CD4-positive, alpha-beta T cell treated with Interleukin-21 for 1 hour (primary cell): ENCODE measurements around the gene MRC2.
"Not testable (repeated sequence)": the region's sequence is repeated elsewhere in the genome, so short reads cannot be mapped to it uniquely, and the experiment has no call there.

ENCODE experiments used
- DNase-seq: peaks from one replicate; pipeline ENCODE4 v3.0.0-alpha.2; 2020

MRC2 gene

DNA sequence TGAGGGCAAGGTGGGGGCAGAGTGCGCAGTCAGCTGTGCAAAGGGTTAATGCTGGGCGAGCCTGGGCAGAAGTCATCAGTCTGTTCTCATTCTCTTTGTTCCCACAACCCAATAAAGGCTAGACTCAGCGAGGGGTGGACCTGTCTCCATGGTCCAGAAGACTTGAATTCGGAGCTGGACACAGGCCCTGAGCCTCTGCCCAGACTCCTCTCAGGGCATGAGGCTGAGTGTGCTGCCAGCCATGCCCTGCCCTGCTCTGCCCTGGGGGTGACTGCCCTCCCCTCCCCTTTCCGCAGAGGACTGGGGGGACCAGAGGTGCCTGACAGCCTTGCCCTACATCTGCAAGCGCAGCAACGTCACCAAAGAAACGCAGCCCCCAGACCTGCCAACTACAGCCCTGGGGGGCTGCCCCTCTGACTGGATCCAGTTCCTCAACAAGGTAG lies 54.5 kb downstream of the MRC2 start:
- no peak for DNase-seq

DNA sequence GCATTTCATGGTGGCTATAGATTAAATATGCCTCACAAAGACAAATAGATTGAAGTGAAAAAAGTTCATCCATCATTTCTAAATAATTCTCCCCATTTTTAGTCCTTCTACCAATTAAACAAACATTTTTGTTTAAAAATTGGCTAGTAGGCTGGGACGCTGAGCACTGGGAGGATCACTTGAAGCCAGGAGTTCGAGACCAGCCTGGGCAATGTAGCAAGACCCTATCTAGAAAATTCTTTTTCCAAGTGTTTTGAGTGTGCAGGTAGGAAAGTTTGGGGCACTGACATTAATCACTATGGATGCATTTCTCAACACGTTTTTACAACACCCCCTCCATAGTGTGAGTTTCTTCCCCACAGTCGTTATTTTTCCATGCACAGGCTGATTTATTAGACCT lies 56.7 kb downstream of the MRC2 start:
- no peak for DNase-seq

DNA sequence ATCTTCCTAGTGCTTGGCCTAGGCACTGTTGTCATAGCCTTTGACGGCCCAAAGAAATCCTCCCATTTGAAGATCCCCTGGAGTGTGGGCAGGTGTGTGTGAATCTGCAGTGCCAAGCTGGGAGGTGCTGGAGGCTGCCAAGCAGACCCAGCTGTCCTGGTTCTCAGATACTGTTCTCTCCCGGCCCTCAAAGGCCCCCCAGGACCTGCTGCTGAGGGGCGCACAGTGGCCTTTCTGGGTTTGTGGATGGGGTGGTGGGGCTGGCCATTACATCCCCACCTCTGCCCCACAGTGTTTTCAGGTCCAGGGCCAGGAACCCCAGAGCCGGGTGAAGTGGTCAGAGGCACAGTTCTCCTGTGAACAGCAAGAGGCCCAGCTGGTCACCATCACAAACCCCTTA lies 60.5 kb downstream of the MRC2 start:
- DNase-seq, result no peak

DNA sequence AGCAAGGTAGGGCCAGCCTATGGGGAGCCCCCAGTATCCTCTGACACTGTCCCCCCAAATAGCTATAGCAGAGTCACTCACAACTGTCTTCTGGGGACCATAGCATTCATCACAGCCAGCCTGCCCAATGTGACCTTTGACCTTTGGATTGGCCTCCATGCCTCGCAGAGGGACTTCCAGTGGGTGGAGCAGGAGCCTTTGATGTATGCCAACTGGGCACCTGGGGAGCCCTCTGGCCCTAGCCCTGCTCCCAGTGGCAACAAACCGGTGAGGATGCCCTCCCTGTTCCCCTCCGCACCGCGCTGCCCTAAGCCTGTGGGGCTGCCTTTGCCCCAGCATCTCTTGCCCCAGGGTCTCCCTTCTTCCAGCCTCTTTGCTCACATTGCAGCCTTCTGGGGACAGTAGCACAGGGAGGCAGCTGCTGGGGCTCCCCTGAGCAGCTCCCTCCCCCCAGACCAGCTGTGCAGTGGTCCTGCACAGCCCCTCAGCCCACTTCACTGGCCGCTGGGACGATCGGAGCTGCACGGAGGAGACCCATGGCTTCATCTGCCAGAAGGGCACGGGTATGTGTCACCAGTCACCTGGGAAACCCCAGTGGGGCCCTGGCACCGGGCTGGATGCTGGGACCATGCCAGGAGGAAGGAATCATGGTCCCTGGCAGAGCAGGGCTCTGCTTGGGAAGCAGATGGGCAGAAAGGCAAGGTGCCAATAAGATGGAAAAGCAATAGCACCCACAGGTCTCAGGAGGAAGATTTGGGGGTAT lies 61.1 kb downstream of the MRC2 start:
- DNase-seq, result no peak

DNA sequence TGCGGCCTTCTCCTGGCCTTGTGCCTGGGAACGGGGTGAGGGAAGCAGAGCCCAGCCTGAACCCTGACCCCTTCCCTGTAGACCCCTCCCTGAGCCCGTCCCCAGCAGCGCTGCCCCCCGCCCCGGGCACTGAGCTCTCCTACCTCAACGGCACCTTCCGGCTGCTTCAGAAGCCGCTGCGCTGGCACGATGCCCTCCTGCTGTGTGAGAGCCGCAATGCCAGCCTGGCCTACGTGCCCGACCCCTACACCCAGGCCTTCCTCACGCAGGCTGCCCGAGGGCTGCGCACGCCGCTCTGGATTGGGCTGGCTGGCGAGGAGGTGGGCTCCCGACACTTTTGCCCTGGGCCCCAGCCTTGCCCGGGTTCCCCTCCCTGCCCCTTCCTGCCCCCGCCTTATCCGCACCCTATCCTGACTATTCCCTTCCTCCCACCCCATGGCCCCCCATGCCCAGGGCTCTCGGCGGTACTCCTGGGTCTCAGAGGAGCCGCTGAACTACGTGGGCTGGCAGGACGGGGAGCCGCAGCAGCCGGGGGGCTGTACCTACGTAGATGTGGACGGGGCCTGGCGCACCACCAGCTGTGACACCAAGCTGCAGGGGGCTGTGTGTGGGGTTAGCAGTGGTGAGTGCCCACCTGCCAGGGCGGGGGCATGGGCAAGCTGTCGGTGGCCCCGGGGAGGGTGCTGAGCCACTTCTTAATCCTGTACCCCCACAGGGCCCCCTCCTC lies 62.1 kb downstream of the MRC2 start:
- DNase-seq, result no peak

DNA sequence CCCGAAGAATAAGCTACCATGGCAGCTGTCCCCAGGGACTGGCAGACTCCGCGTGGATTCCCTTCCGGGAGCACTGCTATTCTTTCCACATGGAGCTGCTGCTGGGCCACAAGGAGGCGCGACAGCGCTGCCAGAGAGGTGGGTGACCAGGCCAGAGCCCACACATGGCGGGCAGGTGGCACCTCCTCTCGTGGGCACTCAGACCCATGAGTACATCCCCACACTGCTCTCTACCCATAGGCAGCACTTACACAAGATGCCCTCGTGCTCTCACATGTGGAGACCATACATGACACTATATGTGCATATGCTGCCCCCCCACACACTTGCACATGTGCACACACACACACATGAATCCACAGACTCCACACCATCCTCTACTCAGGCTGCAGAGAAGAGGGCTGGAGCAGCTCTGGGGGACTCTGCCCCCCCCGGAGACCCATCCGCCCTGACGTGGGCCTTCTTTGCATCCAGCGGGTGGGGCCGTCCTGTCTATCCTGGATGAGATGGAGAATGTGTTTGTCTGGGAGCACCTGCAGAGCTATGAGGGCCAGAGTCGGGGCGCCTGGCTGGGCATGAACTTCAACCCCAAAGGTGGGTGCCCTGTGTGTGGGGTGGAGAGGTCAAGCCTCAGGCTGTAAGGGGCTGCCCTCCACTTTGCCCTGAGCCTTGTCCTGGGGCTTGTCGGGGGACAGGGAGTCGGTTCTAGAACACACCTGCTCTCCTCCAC lies 62.9 kb downstream of the MRC2 start:
- DNase-seq, result no peak

DNA sequence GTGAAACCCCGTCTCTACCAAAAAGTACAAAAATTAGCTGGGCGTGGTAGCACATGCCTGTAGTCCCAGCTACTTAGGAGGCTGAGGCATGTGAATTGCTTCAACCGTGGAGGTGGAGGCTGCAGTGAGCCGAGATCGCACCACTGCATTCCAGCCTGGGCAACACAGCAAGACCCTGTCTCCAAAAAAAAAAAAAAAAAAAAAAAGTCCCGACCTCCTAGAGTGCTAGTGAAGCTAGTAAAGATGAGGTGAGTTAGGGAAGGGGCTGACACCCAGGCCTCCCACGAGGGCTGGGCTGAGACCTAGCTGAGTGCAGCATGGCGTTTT lies 64.1 kb downstream of the MRC2 start:
- not testable (repeated sequence) for DNase-seq

DNA sequence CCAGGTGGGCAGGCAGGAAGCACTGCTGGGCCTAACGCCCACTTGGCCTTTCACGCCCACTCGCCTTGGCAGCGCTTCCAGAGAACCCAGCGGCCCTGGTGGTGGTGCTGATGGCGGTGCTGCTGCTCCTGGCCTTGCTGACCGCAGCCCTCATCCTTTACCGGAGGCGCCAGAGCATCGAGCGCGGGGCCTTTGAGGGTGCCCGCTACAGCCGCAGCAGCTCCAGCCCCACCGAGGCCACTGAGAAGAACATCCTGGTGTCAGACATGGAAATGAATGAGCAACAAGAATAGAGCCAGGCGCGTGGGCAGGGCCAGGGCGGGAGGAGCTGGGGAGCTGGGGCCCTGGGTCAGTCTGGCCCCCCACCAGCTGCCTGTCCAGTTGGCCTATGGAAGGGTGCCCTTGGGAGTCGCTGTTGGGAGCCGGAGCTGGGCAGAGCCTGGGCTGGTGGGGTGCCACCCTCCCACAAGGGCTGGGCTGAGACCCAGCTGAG lies 64.7 kb downstream of the MRC2 start:
- no peak for DNase-seq

DNA sequence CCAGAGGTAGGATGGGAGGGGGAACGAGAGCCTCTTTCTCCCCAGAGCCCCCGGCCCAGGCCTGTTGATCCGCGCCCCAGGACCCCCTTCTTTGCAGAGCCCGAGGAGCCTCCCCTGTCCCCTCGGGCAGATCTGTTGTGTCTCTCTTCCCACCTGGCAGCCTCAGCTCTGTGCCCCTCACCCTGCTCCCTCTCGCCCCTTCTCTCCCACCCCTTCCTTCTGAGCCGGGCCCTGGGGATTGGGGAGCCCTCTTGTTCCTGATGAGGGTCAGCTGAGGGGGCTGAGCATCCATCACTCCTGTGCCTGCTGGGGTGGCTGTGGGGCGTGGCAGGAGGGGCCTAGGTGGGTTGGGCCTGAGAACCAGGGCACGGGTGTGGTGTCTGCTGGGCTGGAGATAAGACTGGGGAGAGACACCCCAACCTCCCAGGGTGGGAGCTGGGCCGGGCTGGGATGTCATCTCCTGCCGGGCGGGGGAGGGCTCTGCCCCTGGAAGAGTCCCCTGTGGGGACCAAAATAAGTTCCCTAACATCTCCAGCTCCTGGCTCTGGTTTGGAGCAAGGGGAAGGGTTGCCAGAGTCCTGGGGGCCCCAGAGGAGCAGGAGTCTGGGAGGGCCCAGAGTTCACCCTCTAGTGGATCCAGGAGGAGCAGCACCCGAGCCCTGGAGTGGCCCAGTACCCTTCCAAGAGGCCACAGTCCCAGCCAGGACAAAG lies 65.4 kb downstream of the MRC2 start:
- DNase-seq, result no peak

DNA sequence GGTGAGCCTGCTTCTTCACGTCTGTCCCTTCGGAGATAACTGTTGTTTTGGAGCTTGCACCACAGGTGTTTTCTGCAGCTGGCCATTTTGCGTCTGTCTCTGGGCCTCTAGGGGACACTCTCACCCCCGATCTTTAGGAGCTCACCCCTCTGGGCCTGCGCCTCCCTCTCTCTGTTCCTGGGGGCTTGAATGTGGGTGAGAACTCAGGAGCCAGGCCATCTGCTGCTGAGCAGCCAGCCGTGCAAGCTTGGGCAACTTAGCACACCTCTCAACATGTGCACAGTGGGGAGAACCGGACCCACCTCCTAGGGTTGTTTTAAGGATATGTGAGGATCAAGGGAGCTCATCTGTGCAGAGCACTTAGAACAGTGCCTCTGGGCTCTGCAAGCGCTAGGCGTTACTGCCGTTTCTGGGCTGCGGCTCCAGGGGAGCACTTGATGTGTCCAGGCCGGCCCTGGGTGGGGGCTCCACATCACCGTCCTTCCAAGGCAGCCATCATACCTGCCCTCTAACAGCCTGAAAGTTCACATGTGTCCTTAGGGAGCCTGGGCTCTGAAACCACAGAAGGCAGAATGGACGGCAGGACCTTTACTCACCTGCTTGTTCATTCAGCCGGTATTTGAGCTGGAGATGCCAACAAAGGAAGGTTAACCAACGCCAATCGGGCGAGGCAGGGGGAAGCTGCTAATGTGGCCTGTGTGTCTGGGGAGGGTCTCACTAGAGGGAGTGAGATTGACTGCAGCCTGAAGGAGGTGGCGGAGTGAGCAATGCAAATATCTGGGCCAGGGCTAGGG lies 66.3 kb downstream of the MRC2 start:
- DNase-seq, result no peak

DNA sequence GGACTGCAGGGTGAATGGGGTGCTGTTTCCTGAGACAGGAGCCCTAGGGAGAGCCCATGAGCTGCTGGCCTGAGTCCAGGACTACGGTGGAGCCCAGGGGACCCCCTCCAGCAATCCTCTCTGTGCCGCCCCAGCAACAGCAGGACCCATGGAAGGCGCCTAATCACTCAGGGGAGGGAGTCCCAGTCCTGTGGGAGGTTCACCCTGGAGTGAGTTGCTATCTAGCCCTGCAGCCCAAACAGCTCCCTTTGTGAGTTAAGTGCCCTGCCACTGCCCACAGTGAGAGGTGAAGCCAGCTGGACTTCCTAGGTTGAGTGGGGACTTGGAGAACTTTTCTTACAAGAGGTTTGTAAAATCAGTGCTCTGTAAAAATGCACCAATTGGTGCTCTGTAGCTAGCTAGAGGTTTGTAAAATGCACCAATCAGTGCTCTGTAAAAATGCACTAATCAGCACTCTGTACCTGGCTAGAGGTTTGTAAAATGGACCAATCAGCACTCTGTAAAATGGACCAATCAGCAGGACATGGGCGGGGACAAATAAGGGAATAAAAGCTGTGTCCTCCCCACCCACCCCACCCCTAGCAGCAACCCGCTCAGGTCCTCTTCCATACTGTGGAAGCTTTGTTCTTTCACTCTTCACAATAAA lies 67.7 kb downstream of the MRC2 start:
- DNase-seq, result not testable (repeated sequence)

DNA sequence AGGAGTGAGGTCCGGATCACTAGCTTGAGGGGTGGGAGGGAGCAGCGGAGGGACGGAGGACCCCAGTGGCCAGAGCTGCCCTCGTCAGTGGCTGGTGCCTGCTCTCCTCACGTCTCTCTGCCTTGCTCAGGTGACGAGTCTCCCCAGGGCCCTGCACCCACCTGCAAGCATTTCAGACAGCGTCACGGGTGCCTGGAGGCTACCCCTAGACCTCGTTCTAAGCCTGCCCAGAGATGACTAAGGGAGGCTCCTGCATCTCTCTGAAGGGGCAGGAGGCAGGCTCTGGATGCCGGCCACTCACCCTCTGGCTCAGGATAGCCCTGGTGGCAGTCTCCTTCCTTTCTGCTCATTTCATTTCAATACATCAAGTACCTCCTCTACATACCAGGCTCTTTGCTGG lies 68.8 kb downstream of the MRC2 start:
- DNase-seq, result no peak

DNA sequence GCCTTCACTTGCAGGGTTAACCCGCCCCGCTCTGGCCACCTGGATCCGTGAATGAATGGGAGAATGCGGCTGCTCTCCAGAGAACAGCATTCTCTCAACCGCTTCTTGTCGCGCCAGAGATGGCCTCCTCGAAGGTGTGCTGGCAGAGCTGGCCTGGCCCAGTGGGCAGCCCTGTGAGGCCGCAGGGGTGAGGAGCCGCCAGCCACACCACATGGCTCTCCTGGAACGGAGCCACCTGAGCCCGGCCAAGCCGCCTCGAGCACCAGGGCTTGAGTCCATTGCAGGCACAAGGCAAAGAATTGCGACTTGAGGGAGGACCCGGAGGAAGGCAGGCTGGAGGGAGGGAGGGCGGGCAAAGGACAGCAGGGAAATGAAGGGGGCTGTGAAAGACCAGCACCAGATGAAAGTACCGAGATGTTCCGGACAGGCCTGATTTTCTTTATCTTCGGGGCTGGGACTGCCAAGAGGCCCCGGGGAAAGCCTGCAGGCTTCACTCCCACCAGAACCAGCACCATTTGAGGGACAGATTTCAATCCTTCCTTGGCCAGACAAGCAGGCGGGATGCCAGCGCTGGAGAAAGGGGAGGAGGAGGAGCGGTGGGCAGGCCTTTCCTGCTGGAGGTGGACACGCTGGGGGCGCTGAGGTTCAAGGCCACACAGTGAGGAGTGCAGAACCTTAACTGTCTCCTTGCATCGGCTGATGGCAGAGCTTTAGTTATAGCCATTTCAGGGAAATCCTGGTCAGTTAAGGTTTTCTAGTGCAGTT lies 69.4 kb downstream of the MRC2 start:
- DNase-seq, result no peak

DNA sequence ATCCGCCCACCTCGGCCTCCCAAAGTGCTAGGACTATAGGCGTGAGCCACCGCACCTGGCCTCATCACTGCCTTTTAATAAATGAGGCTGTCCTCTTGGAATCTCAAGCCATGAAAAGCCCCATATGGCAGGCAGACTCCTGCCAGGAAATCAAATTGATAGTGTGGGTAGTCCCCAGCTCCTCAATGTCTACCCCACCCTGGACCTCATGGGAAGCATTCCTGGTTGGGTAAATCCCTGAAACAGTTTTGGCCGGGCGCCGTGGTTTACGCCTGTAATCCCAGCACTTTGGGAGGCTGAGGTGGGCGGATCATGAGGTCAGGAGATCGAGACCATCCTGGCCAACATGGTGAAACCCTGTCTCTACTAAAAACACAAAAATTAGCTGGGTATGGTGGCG lies 71.0 kb downstream of the MRC2 start:
- not testable (repeated sequence) for DNase-seq

DNA sequence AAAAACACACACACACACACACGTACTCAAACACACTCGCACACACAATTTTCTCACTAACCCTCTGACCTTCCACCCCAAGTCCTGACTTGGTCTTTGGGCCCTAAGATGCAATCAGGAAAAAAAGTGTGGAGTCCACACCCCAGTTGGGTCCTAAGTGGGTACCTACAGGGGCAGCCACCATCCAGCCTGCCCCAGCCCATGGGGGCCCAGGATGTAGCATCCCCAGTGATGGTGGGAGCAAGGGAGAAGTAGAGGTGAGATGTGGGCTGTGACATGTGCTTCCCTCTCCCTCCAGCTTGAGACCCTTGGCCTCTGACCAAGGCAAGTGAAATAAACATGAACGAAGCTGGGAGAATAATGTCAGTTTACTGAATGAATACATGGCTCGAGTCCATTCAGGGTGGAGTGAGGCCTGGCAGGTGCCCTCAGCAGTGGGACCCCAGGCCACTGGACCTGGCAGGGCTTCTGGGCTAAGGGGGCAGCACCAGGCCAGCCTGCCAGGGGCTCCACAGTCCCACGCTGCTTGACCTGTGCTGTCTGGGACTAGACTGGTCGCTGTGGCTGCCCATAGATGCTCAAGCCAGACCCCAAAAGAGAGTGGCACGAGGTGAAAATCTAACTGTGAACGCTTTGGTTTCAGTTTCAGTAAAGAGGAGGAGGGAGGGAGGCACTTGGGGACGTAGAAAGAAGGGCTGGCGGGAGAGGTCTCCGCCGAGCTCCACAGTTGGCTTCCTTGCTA lies 73.7 kb downstream of the MRC2 start:
- no peak for DNase-seq

DNA sequence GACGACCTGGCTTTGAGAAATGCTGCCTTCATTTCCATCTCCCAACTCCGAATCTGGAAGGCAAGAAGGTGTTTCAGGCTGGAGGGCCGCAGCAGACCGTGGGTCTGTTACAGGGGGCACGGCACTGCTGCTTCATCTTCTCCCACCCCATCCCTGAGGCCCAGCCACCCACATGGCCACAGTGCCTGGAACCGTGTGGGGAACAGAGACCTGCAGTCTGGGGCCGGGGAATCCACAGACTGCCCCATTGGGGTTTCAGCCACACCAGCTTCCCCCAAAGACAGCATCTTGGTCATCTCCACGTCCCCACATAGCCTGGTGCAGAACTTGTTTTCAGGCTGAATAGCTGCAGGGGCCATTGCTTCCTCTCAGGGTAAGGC lies 74.2 kb downstream of the MRC2 start:
- no peak for DNase-seq

DNA sequence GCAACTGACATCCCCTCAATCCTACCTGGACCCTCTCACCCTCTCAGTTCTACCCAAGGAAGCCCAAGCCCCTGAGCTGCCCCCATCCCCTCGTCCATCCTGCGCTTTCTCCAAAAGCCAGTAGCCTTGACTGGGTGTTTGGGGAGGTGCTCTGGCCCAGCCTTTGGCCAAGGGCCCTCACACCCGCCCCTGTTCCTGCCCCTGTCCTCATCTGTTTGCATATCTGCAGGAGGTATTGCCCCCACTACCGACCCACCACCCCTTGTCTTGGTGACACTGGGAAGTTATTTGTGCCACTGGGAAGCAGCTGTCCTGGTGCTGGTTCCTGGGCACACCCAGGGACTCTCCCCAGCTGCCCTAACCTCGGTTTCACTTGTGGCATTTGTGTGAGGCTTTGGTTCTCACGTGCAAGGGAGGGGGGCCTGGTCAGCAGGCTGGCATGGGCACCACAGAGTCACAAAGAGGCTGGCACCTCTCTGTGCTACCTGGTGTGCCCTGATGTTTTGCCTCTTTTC lies 75.3 kb downstream of the MRC2 start:
- DNase-seq, result no peak

DNA sequence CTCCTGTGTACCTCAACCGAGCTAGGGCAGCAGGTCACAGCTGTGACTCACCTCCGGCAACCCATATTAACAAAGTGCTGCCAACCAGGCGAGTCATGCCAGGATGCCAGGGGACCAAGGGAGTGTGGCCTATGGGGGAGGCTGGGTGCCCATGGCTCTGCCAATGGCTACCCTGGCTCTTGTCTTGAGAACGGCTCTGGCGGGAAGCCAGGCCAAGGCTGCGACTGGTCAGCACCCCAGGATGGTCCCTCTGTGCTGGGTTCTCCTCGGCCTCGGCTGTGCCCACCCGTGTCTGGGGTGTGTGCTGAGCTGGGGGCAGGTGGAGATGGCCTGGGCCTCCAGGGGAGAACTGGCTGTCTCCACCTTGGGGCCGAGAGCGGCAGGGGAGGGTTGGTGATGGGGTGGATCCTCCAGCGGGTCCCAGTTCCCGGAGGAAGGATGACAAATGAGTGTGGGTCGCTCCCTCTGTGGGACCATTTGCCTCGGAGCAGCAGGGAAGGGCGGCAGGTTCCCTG lies 75.8 kb downstream of the MRC2 start:
- DNase-seq, result no peak

DNA sequence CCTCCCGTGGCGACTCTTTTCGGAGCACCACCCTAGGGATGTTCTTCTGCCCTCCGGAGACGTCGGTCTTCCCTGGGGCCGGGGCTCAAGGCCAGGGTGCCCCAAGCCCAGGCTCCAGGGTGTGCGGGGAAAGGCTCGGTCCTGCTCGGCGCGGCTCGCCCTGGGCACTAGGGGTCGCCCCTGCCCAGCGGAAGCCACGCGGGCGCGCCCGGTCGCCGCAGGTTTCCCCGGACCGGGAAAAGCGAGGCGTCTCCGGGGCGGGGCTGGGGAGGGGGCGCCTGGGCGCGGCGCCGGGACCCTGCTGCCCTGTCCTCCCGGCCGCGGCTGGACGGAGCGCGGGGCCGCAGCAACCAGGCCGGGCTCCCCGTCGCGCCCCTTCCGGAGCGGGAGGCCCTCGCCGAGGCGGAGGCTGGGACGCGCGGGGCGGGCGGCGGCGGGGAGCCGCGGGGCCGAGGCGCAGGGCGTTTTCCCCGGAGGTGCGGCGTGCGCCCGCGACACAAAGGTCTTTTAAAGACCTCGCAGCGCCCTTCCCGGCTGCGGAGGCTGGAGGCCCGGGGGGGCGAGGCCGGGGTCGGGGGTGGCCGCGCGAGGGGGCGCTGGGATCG lies 76.4 kb downstream of the MRC2 start:
- peak; percentile 74 for DNase-seq
